ENCODE results near the gene HS3ST5.

GRCh38 chr6:114170958-114171387 lies 171.8 kb downstream of the HS3ST5 start:
- TF ChIP-seq POLR2A (IDR thresholded peaks at IDR 0.05) (no peak), CTCF (IDR thresholded peaks at IDR 0.05) (no peak)

All from esophagus squamous epithelium (tissue), 4 donors.